GM21529 (cell line): Measurements from ENCODE around the gene SZT2.

ENCODE experiments used
- ATAC-seq: cut with Tn5 transposase; IDR thresholded peaks from one replicate; pipeline ENCODE4 v1.9.1; 2021; ENCODE audit not compliant: unreplicated experiment

SZT2 gene

GRCh38 chr1:43421976-43422750, 32.5 kb downstream of the SZT2 start:
- ATAC-seq, result no peak

GRCh38 chr1:43422995-43423671, 33.4 kb downstream of the SZT2 start:
- ATAC-seq, result no peak

- ATAC-seq, result no peak
Observed at GRCh38 chr1:43423672-43424550, 34.2 kb downstream of the SZT2 start.

GRCh38 chr1:43425045-43425444, 35.3 kb downstream of the SZT2 start:
- ATAC-seq, result no peak

- no peak for ATAC-seq
Observed at GRCh38 chr1:43426221-43426620, 36.5 kb downstream of the SZT2 start.

- ATAC-seq, result no peak
Observed at GRCh38 chr1:43427524-43427923, 37.8 kb downstream of the SZT2 start.

- no peak for ATAC-seq
Observed at GRCh38 chr1:43427941-43428340, 38.2 kb downstream of the SZT2 start.

GRCh38 chr1:43430831-43431230, 41.1 kb downstream of the SZT2 start:
- no peak for ATAC-seq

GRCh38 chr1:43431676-43432075, 42.0 kb downstream of the SZT2 start:
- no peak for ATAC-seq

- no peak for ATAC-seq
Observed at GRCh38 chr1:43432171-43432860, 42.6 kb downstream of the SZT2 start.

GRCh38 chr1:43432907-43433306, 43.2 kb downstream of the SZT2 start:
- no peak for ATAC-seq

GRCh38 chr1:43434256-43434655, 44.6 kb downstream of the SZT2 start:
- no peak for ATAC-seq

- ATAC-seq, result no peak
Observed at GRCh38 chr1:43435146-43436145, 45.7 kb downstream of the SZT2 start.

GRCh38 chr1:43436371-43436770, 46.7 kb downstream of the SZT2 start:
- no peak for ATAC-seq

- ATAC-seq, result no peak
Observed at GRCh38 chr1:43437031-43437973, 47.6 kb downstream of the SZT2 start.

GRCh38 chr1:43438006-43438405, 48.3 kb downstream of the SZT2 start:
- no peak for ATAC-seq

GRCh38 chr1:43438576-43438952, 48.9 kb downstream of the SZT2 start:
- ATAC-seq, result no peak

- ATAC-seq, result no peak
Observed at GRCh38 chr1:43438953-43439581, 49.4 kb downstream of the SZT2 start.
